ENCODE measurements around the gene USO1. TPM values are rescaled to one million over a fixed set of nuclear protein-coding genes. Genes with fewer than 3 reads are reported as not detected.
A peak's percentile ranks its signal among the peaks of the same experiment; 100 is the strongest.

Gene USO1
- total and polyA plus RNA-seq, 7 donors = 49.5 to 224 (median 175) TPM

GRCh38 chr4:75726577-75726976 is 2.2 kb downstream of the USO1 start:
- WGBS, 3 donors = 39 to 49% (median 41%) methylated on average over 3 of the region's 3 CpGs
- H3K27me3 ChIP-seq (ENCODE audit: insufficient read depth in 3 of 3, low read length in 2 of 3) = no peaks in the 10 kb centered on the region
- H3K4me3 ChIP-seq = peak overlapping the region; percentile 92
- no peaks in the 10 kb centered on the region for H3K9me3 ChIP-seq
- peaks cover 0 to 2% of the 10 kb centered on the region in 2 donors for H3K36me3 ChIP-seq (ENCODE audit: insufficient read depth in 1 of 2, low read depth in 1 of 2)
- TF ChIP-seq CTCF (IDR thresholded peaks at IDR 0.05) = no peak
- peaks cover 49% of the 10 kb centered on the region for H3K4me1 ChIP-seq
- DNase-seq (no peak), ATAC-seq (no peak)
- intact Hi-C loops (cut with DNase I) = no loop called here
- H3K27ac ChIP-seq = peak overlapping the region; percentile 99

- no peaks in the 10 kb centered on the region for H3K9me3 ChIP-seq
- DNase-seq (no peak), ATAC-seq (peak in 2 of 4 donors; percentile 17 to 42)
- H3K27ac ChIP-seq = peak overlapping the region; percentile 99
- H3K4me1 ChIP-seq = peaks cover 45% of the 10 kb centered on the region
- peak overlapping the region; percentile 92 for H3K4me3 ChIP-seq
- no peaks in the 10 kb centered on the region for H3K27me3 ChIP-seq (ENCODE audit: insufficient read depth in 3 of 3, low read length in 2 of 3)
- WGBS, 3 donors = 36 to 60% (median 38%) methylated on average over 1 of the region's 1 CpG
- intact Hi-C loops (cut with DNase I) = no loop called here
- no peak for TF ChIP-seq CTCF (IDR thresholded peaks at IDR 0.05)
- no peaks in the 10 kb centered on the region for H3K36me3 ChIP-seq (ENCODE audit: insufficient read depth in 1 of 2, low read depth in 1 of 2)
Observed at GRCh38 chr4:75727073-75727472, 2.7 kb downstream of the USO1 start.

- H3K27me3 ChIP-seq (ENCODE audit: insufficient read depth in 3 of 3, low read length in 2 of 3) = no peaks in the 10 kb centered on the region
- peaks cover 33% of the 10 kb centered on the region for H3K4me1 ChIP-seq
- DNase-seq (no peak), ATAC-seq (no peak)
- no peaks in the 10 kb centered on the region for H3K36me3 ChIP-seq (ENCODE audit: insufficient read depth in 1 of 2, low read depth in 1 of 2)
- intact Hi-C loops (cut with DNase I) = no loop called here
- H3K27ac ChIP-seq = peak overlapping the region; percentile 53
- H3K4me3 ChIP-seq = peak overlapping the region; percentile 29
- no peaks in the 10 kb centered on the region for H3K9me3 ChIP-seq
- TF ChIP-seq CTCF (IDR thresholded peaks at IDR 0.05) = no peak
- 20 to 31% (median 20%) methylated on average over 3 of the region's 3 CpGs for WGBS, 3 donors
Observed at GRCh38 chr4:75729836-75730235, 5.5 kb downstream of the USO1 start.

- Histone ChIP-seq H3K4me1 (peaks cover 48% of the 10 kb centered on the region), H3K9me3 (no peaks in the 10 kb centered on the region), H3K27me3 (ENCODE audit: insufficient read depth in 3 of 3, low read length in 2 of 3) (no peaks in the 10 kb centered on the region), H3K27ac (no peak overlapping the region), H3K4me3 (no peak overlapping the region), H3K36me3 (ENCODE audit: insufficient read depth in 1 of 2, low read depth in 1 of 2) (peaks cover 0 to 6% of the 10 kb centered on the region in 2 donors)
- intact Hi-C loops (cut with DNase I) = no loop called here
- TF ChIP-seq CTCF (IDR thresholded peaks at IDR 0.05) = no peak
- ATAC-seq (no peak), DNase-seq (no peak)
Observed at GRCh38 chr4:75733369-75733768, 9.0 kb downstream of the USO1 start.

- intact Hi-C loops (cut with DNase I) = no loop called here
- H3K4me1 ChIP-seq = peaks cover 31% of the 10 kb centered on the region
- peak overlapping the region; percentile 54 for H3K27ac ChIP-seq
- no peak for DNase-seq
- no peak for ATAC-seq
- H3K36me3 ChIP-seq (ENCODE audit: insufficient read depth in 1 of 2, low read depth in 1 of 2) = peaks cover 0 to 9% of the 10 kb centered on the region in 2 donors
- H3K9me3 ChIP-seq = no peaks in the 10 kb centered on the region
- no peak for TF ChIP-seq CTCF (IDR thresholded peaks at IDR 0.05)
- H3K4me3 ChIP-seq = no peak overlapping the region
- 87 to 94% (median 90%) methylated on average over 2 of the region's 2 CpGs for whole genome bisulfite sequencing, 3 donors
- H3K27me3 ChIP-seq (ENCODE audit: insufficient read depth in 3 of 3, low read length in 2 of 3) = no peaks in the 10 kb centered on the region
Observed at GRCh38 chr4:75735525-75735924, 11.1 kb downstream of the USO1 start.

Data from psoas muscle (tissue), 8 donors.